ENCODE measurements around the gene FAM149B1.
A peak's percentile ranks its signal among the peaks of the same experiment; 100 is the strongest.

Gene FAM149B1

GRCh38 chr10:73152009-73152408 lies 15.9 kb upstream of the FAM149B1 start:
- Histone ChIP-seq H3K4me3 (ENCODE audit: low read length) (no peak overlapping the region), H3K4me1 (ENCODE audit: insufficient read depth, low read length) (no peaks in the 10 kb centered on the region), H3K9me3 (ENCODE audit: insufficient read depth, low read depth, low read length) (no peaks in the 10 kb centered on the region), H3K9ac (ENCODE audit: low read depth, low read length) (no peak overlapping the region), H3K27ac (ENCODE audit: low read depth, low read length) (no peak overlapping the region), H3K36me3 (ENCODE audit: insufficient read depth, low read length) (peaks cover 75% of the 10 kb centered on the region), H3K27me3 (ENCODE audit: insufficient read depth, low read length) (no peaks in the 10 kb centered on the region)
- 96% methylated on average over 3 of the region's 3 CpGs for WGBS

GRCh38 chr10:73156054-73156453 lies 11.9 kb upstream of the FAM149B1 start:
- Histone ChIP-seq H3K4me3 (ENCODE audit: low read length) (no peak overlapping the region), H3K4me1 (ENCODE audit: insufficient read depth, low read length) (no peaks in the 10 kb centered on the region), H3K27me3 (ENCODE audit: insufficient read depth, low read length) (no peaks in the 10 kb centered on the region), H3K9me3 (ENCODE audit: insufficient read depth, low read depth, low read length) (no peaks in the 10 kb centered on the region), H3K9ac (ENCODE audit: low read depth, low read length) (no peak overlapping the region), H3K36me3 (ENCODE audit: insufficient read depth, low read length) (peaks cover 63% of the 10 kb centered on the region), H3K27ac (ENCODE audit: low read depth, low read length) (no peak overlapping the region)
- WGBS: 99% methylated on average over 3 of the region's 3 CpGs

GRCh38 chr10:73159038-73159648 lies 8.8 kb upstream of the FAM149B1 start:
- Histone ChIP-seq H3K27ac (ENCODE audit: low read depth, low read length) (no peak overlapping the region), H3K27me3 (ENCODE audit: insufficient read depth, low read length) (no peaks in the 10 kb centered on the region), H3K4me3 (ENCODE audit: low read length) (no peak overlapping the region), H3K4me1 (ENCODE audit: insufficient read depth, low read length) (no peaks in the 10 kb centered on the region), H3K9me3 (ENCODE audit: insufficient read depth, low read depth, low read length) (no peaks in the 10 kb centered on the region), H3K9ac (ENCODE audit: low read depth, low read length) (no peak overlapping the region), H3K36me3 (ENCODE audit: insufficient read depth, low read length) (peaks cover 58% of the 10 kb centered on the region)
- WGBS: 14% methylated on average over 5 of the region's 5 CpGs

- WGBS: no CpG with 5 or more reads among the region's 1 CpG
- no peaks in the 10 kb centered on the region for H3K9me3 ChIP-seq (ENCODE audit: insufficient read depth, low read depth, low read length)
- H3K36me3 ChIP-seq (ENCODE audit: insufficient read depth, low read length): peaks cover 55% of the 10 kb centered on the region
- H3K4me3 ChIP-seq (ENCODE audit: low read length): no peak overlapping the region
- no peaks in the 10 kb centered on the region for H3K4me1 ChIP-seq (ENCODE audit: insufficient read depth, low read length)
- no peak overlapping the region for H3K9ac ChIP-seq (ENCODE audit: low read depth, low read length)
- no peak overlapping the region for H3K27ac ChIP-seq (ENCODE audit: low read depth, low read length)
- no peaks in the 10 kb centered on the region for H3K27me3 ChIP-seq (ENCODE audit: insufficient read depth, low read length)
Observed at GRCh38 chr10:73161079-73161478, 6.8 kb upstream of the FAM149B1 start.

GRCh38 chr10:73161662-73162061 lies 6.3 kb upstream of the FAM149B1 start:
- H3K9ac ChIP-seq (ENCODE audit: low read depth, low read length): no peak overlapping the region
- 95% methylated on average over 3 of the region's 3 CpGs for WGBS
- no peaks in the 10 kb centered on the region for H3K27me3 ChIP-seq (ENCODE audit: insufficient read depth, low read length)
- H3K36me3 ChIP-seq (ENCODE audit: insufficient read depth, low read length): peaks cover 49% of the 10 kb centered on the region
- H3K27ac ChIP-seq (ENCODE audit: low read depth, low read length): no peak overlapping the region
- H3K4me1 ChIP-seq (ENCODE audit: insufficient read depth, low read length): no peaks in the 10 kb centered on the region
- H3K9me3 ChIP-seq (ENCODE audit: insufficient read depth, low read depth, low read length): no peaks in the 10 kb centered on the region
- no peak overlapping the region for H3K4me3 ChIP-seq (ENCODE audit: low read length)

GRCh38 chr10:73163096-73163495 lies 4.8 kb upstream of the FAM149B1 start:
- H3K27me3 ChIP-seq (ENCODE audit: insufficient read depth, low read length): no peaks in the 10 kb centered on the region
- H3K4me1 ChIP-seq (ENCODE audit: insufficient read depth, low read length): 0 out of 2 replicates have a peak, but pooled peaks cover 4% of the 10 kb centered on the region
- no peak overlapping the region for H3K9ac ChIP-seq (ENCODE audit: low read depth, low read length)
- H3K36me3 ChIP-seq (ENCODE audit: insufficient read depth, low read length): peaks cover 40% of the 10 kb centered on the region
- H3K27ac ChIP-seq (ENCODE audit: low read depth, low read length): no peak overlapping the region
- 97% methylated on average over 2 of the region's 2 CpGs for WGBS
- no peaks in the 10 kb centered on the region for H3K9me3 ChIP-seq (ENCODE audit: insufficient read depth, low read depth, low read length)
- no peak overlapping the region for H3K4me3 ChIP-seq (ENCODE audit: low read length)

GRCh38 chr10:73166972-73167371 lies 947 bp upstream of the FAM149B1 start:
- Histone ChIP-seq H3K27ac (ENCODE audit: low read depth, low read length) (no peak overlapping the region), H3K9ac (ENCODE audit: low read depth, low read length) (peak overlapping the region; percentile 92; the same call in 1 of the 2 replicates), H3K36me3 (ENCODE audit: insufficient read depth, low read length) (peaks cover 26% of the 10 kb centered on the region), H3K9me3 (ENCODE audit: insufficient read depth, low read depth, low read length) (no peaks in the 10 kb centered on the region), H3K27me3 (ENCODE audit: insufficient read depth, low read length) (no peaks in the 10 kb centered on the region), H3K4me3 (ENCODE audit: low read length) (peak overlapping the region; percentile 95), H3K4me1 (ENCODE audit: insufficient read depth, low read length) (0 out of 2 replicates have a peak, but pooled peaks cover 4% of the 10 kb centered on the region)
- 83% methylated on average over 2 of the region's 2 CpGs for WGBS

- Histone ChIP-seq H3K27me3 (ENCODE audit: insufficient read depth, low read length) (no peaks in the 10 kb centered on the region), H3K4me1 (ENCODE audit: insufficient read depth, low read length) (0 out of 2 replicates have a peak, but pooled peaks cover 4% of the 10 kb centered on the region), H3K27ac (ENCODE audit: low read depth, low read length) (peak overlapping the region; percentile 89), H3K9me3 (ENCODE audit: insufficient read depth, low read depth, low read length) (no peaks in the 10 kb centered on the region), H3K36me3 (ENCODE audit: insufficient read depth, low read length) (peaks cover 21% of the 10 kb centered on the region), H3K9ac (ENCODE audit: low read depth, low read length) (peak overlapping the region; percentile 92), H3K4me3 (ENCODE audit: low read length) (peak overlapping the region; percentile 95)
- WGBS: 6% methylated on average over 5 of the region's 5 CpGs
Observed at GRCh38 chr10:73167458-73167782, 499 bp upstream of the FAM149B1 start.

- Histone ChIP-seq H3K4me1 (ENCODE audit: insufficient read depth, low read length) (0 out of 2 replicates have a peak, but pooled peaks cover 4% of the 10 kb centered on the region), H3K36me3 (ENCODE audit: insufficient read depth, low read length) (peaks cover 11% of the 10 kb centered on the region), H3K9me3 (ENCODE audit: insufficient read depth, low read depth, low read length) (no peaks in the 10 kb centered on the region), H3K9ac (ENCODE audit: low read depth, low read length) (peak overlapping the region; percentile 92), H3K4me3 (ENCODE audit: low read length) (peak overlapping the region; percentile 95), H3K27me3 (ENCODE audit: insufficient read depth, low read length) (no peaks in the 10 kb centered on the region), H3K27ac (ENCODE audit: low read depth, low read length) (peak overlapping the region; percentile 89)
- WGBS: 2% methylated on average over 6 of the region's 6 CpGs
Observed at GRCh38 chr10:73168465-73168803, 515 bp downstream of the FAM149B1 start.

- H3K9me3 ChIP-seq (ENCODE audit: insufficient read depth, low read depth, low read length): no peaks in the 10 kb centered on the region
- no peak overlapping the region for H3K27ac ChIP-seq (ENCODE audit: low read depth, low read length)
- peak overlapping the region; percentile 95 for H3K4me3 ChIP-seq (ENCODE audit: low read length)
- H3K36me3 ChIP-seq (ENCODE audit: insufficient read depth, low read length): peaks cover 7% of the 10 kb centered on the region; the same call in 1 of the 2 replicates
- WGBS: 96% methylated on average over 1 of the region's 3 CpGs
- H3K27me3 ChIP-seq (ENCODE audit: insufficient read depth, low read length): no peaks in the 10 kb centered on the region
- H3K9ac ChIP-seq (ENCODE audit: low read depth, low read length): no peak overlapping the region
- 0 out of 2 replicates have a peak, but pooled peaks cover 4% of the 10 kb centered on the region for H3K4me1 ChIP-seq (ENCODE audit: insufficient read depth, low read length)
Observed at GRCh38 chr10:73169320-73169719, 1.4 kb downstream of the FAM149B1 start.

GRCh38 chr10:73172867-73173266 lies 4.9 kb downstream of the FAM149B1 start:
- Histone ChIP-seq H3K4me3 (ENCODE audit: low read length) (no peak overlapping the region), H3K9ac (ENCODE audit: low read depth, low read length) (no peak overlapping the region), H3K27me3 (ENCODE audit: insufficient read depth, low read length) (no peaks in the 10 kb centered on the region), H3K4me1 (ENCODE audit: insufficient read depth, low read length) (no peaks in the 10 kb centered on the region), H3K27ac (ENCODE audit: low read depth, low read length) (no peak overlapping the region), H3K9me3 (ENCODE audit: insufficient read depth, low read depth, low read length) (no peaks in the 10 kb centered on the region), H3K36me3 (ENCODE audit: insufficient read depth, low read length) (peaks cover 25% of the 10 kb centered on the region)

All from HUES64 (cell line).